Measurements from ENCODE around the gene VSIR. TPM values are rescaled to one million over a fixed set of nuclear protein-coding genes. Genes with fewer than 3 reads are reported as not detected.

The VSIR gene
- 66.6 TPM for total RNA-seq
- polyA plus RNA-seq (ENCODE audit: insufficient read depth, low read depth, low replicate concordance) = 32.1 TPM
- long read RNA-seq, donor 1, full-length matches to known transcripts = 1 of 1 reads
- long read RNA-seq, donor 1, partial matches to known transcripts = 0 of 1 reads
- long read RNA-seq, donor 1, other reads (novel, unspliced or antisense) = 0 of 1 reads
- long read RNA-seq, donor 2, full-length matches to known transcripts = 2 of 2 reads
- long read RNA-seq, donor 2, partial matches to known transcripts = 0 of 2 reads
- long read RNA-seq, donor 2, other reads (novel, unspliced or antisense) = 0 of 2 reads
- long read RNA-seq, donor 3, full-length matches to known transcripts = 1 of 1 reads
- long read RNA-seq, donor 3, partial matches to known transcripts = 0 of 1 reads
- long read RNA-seq, donor 3, other reads (novel, unspliced or antisense) = 0 of 1 reads
- long read RNA-seq, donor 4, full-length matches to known transcripts = 1 of 1 reads
- long read RNA-seq, donor 4, partial matches to known transcripts = 0 of 1 reads
- long read RNA-seq, donor 4, other reads (novel, unspliced or antisense) = 0 of 1 reads
- long read RNA-seq, donor 5 = 0 reads
- long read RNA-seq, donor 6, full-length matches to known transcripts = 5 of 5 reads
- long read RNA-seq, donor 6, partial matches to known transcripts = 0 of 5 reads
- long read RNA-seq, donor 6, other reads (novel, unspliced or antisense) = 0 of 5 reads
- long read RNA-seq, donor 7, full-length matches to known transcripts = 19 of 41 reads
- long read RNA-seq, donor 7, partial matches to known transcripts = 5 of 41 reads
- long read RNA-seq, donor 7, other reads (novel, unspliced or antisense) = 17 of 41 reads
- long read RNA-seq, donor 8 = 0 reads
- long read RNA-seq, donor 9, full-length matches to known transcripts = 2 of 2 reads
- long read RNA-seq, donor 9, partial matches to known transcripts = 0 of 2 reads
- long read RNA-seq, donor 9, other reads (novel, unspliced or antisense) = 0 of 2 reads
- long read RNA-seq, donor 10, full-length matches to known transcripts = 1 of 1 reads
- long read RNA-seq, donor 10, partial matches to known transcripts = 0 of 1 reads
- long read RNA-seq, donor 10, other reads (novel, unspliced or antisense) = 0 of 1 reads

GRCh38 chr10:71773221-71773971 lies at the start of gene VSIR:
VSIR (minus strand) TSS chr10:71773520; CDS start chr10:71773439, 81 bp downstream.
- H3K4me1 ChIP-seq (ENCODE audit: control insufficient read depth in 2 of 3, insufficient read depth in 2 of 3, low read depth in 1 of 3, low read length in 3 of 3) = peaks cover 0 to 46% (median 7%) of the 10 kb centered on the region in 3 donors
- no peak for FAIRE-seq
- intact Hi-C loops (cut with DNase I) = no loop called here

GRCh38 chr10:71821909-71822763 lies 48.8 kb upstream of the VSIR start:
- Histone ChIP-seq H3K27me3 (ENCODE audit: control insufficient read depth, insufficient read depth, low read length) (no peaks in the 10 kb centered on the region), H3K4me3 (ENCODE audit: low read length in 3 of 3) (no peak overlapping the region), H3K4me1 (ENCODE audit: control insufficient read depth in 2 of 3, insufficient read depth in 2 of 3, low read depth in 1 of 3, low read length in 3 of 3) (no peaks in the 10 kb centered on the region), H3K9me3 (ENCODE audit: control insufficient read depth in 2 of 3, insufficient read depth in 1 of 3, low read length in 3 of 3) (no peaks in the 10 kb centered on the region), H3K9ac (ENCODE audit: low read length in 3 of 3) (no peak overlapping the region), H3K36me3 (ENCODE audit: control insufficient read depth in 2 of 3, insufficient read depth in 3 of 3, low read length in 3 of 3) (peaks cover 10 to 87% (median 75%) of the 10 kb centered on the region in 3 donors), H3K27ac (ENCODE audit: low read depth in 2 of 2, low read length in 2 of 2) (no peak overlapping the region)
- no peak for TF ChIP-seq CTCF (IDR thresholded peaks at IDR 0.05; ENCODE audit: borderline replicate concordance, extremely low read depth, insufficient read depth)
- DNase-seq = peak in 1 of 5 donors; percentile 19
- FAIRE-seq = no peak
- intact Hi-C loops (cut with DNase I) = no loop called here

More at GRCh38 chr10:71773221-71773971, at the start of gene VSIR:
- Histone ChIP-seq H3K36me3 (ENCODE audit: control insufficient read depth in 2 of 3, insufficient read depth in 3 of 3, low read length in 3 of 3) (no peaks in the 10 kb centered on the region), H3K27ac (ENCODE audit: low read depth in 2 of 2, low read length in 2 of 2) (peak within 1 kb of the TSS; percentile 59 to 79), H3K9ac (ENCODE audit: low read length in 3 of 3) (peak within 1 kb of the TSS; percentile 0 to 81 (median 43)), H3K9me3 (ENCODE audit: control insufficient read depth in 2 of 3, insufficient read depth in 1 of 3, low read length in 3 of 3) (no peaks in the 10 kb centered on the region), H3K27me3 (ENCODE audit: control insufficient read depth, insufficient read depth, low read length) (no peaks in the 10 kb centered on the region), H3K4me3 (ENCODE audit: low read length in 3 of 3) (peak within 1 kb of the TSS; percentile 9 to 71 (median 66))
- TF ChIP-seq CTCF (IDR thresholded peaks at IDR 0.05; ENCODE audit: borderline replicate concordance, extremely low read depth, insufficient read depth) = peak; percentile 61
- peak; percentile 85 to 96 (median 88) for DNase-seq

GRCh38 chr10:71820966-71821365 lies 47.6 kb upstream of the VSIR start:
- intact Hi-C loops (cut with DNase I) = no loop called here
- Histone ChIP-seq H3K36me3 (ENCODE audit: control insufficient read depth in 2 of 3, insufficient read depth in 3 of 3, low read length in 3 of 3) (peaks cover 11 to 88% (median 71%) of the 10 kb centered on the region in 3 donors), H3K9ac (ENCODE audit: low read length in 3 of 3) (no peak overlapping the region), H3K27me3 (ENCODE audit: control insufficient read depth, insufficient read depth, low read length) (no peaks in the 10 kb centered on the region), H3K27ac (ENCODE audit: low read depth in 2 of 2, low read length in 2 of 2) (no peak overlapping the region), H3K4me1 (ENCODE audit: control insufficient read depth in 2 of 3, insufficient read depth in 2 of 3, low read depth in 1 of 3, low read length in 3 of 3) (no peaks in the 10 kb centered on the region), H3K4me3 (ENCODE audit: low read length in 3 of 3) (no peak overlapping the region), H3K9me3 (ENCODE audit: control insufficient read depth in 2 of 3, insufficient read depth in 1 of 3, low read length in 3 of 3) (no peaks in the 10 kb centered on the region)
- peak in 1 of 5 donors; percentile 50 for DNase-seq
- no peak for FAIRE-seq
- no peak for TF ChIP-seq CTCF (IDR thresholded peaks at IDR 0.05; ENCODE audit: borderline replicate concordance, extremely low read depth, insufficient read depth)

All from kidney (tissue), 22 donors.